NCI-H82 (cell line): ENCODE results near the gene CMIP.
"Not testable (repeated sequence)": the region's sequence is repeated elsewhere in the genome, so short reads cannot be mapped to it uniquely, and the experiment has no call there.

Experiments used
- DNase-seq: peaks from one replicate; lab custom pipeline; 2025; lab: John Stamatoyannopoulos, UW

Gene CMIP

DNA sequence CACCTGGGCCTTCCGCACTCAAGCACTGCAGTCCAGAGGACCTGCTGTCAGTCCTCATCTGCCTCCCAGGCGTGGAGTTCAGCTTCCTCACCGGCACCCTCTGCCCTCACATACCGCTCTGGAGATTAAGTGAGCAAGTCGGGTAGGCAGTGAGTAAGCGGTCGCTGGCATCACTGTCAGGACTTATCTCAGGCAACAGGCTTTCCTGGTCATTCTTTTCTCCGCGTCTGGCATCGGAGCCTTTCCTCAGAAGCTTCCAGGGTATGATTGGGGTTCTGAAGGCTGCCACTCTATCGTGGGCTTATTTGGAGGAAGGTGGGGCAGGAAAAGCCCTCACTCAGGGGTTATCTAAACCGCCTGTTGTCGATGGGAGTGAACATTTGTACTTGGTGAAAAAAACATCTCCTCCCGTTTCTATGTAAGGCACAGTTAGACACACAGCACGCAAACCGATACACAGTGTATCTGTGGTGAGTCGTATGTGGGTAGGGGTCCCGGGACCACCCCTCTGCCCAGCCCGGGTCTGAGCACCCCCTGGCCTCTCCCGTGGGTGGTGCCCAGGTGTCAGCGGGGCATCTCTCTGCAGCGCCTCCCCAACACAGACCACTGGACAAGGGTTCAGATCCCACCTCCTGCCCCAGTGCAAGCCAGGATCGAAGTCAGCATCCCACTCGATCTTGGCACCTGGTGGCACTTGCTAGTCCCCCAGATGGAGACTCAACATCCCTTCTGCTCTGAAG is 242.0 kb downstream of the CMIP start:
- DNase-seq: no peak

DNA sequence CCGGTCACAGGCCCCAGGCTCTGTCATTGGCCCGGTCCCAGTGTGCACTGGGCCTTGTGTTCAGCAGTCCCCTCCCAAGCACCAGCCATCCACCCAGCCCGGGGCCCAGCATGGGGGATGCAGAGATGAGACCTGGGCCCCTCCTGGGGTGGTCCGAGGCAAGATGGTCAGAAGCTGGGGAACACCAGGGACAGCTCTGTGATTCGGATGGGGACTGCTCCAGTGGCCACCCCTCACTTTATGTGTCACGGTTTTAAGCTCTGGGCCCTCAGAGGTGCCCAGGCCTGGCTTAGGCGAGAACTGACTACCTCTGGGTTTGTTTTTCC is 242.5 kb downstream of the CMIP start:
- no peak for DNase-seq

DNA sequence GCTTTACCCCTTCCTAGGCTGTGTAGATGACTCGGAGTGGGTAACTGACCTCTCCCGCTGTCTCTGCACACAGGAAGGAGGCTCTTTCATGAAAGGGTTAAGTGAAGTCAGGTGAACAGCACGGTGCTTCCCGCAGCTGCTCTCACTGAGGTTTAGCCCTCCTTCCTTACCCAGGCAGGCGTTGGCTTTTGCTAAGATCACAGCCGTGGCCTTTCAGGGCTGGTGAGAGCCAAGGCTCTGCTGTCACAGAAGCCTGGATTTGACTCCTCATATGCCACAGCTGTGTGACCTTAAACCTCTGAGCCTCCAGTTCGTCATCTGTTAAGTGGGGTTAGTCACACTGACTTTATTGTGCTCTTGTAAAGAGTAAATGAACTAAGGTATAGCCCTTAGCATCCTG is 243.6 kb downstream of the CMIP start:
- DNase-seq: no peak

DNA sequence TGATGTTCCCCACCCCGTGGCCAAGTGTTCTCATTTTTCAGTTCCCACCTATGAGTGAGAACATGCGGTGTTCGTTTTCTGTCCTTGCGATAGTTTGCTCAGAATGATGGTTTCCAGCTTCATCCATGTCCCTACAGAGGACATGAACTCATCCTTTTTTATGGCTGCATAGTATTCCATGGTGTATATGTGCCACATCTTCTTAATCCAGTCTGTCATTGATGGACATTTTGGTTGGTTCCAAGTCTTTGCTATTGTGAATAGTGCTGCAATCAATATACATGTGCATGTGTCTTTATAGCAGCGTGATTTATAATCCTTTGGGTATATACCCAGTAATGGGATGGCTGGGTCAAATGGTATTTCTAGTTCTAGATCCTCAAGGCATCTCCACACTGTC is 244.2 kb downstream of the CMIP start:
- not testable (repeated sequence) for DNase-seq

DNA sequence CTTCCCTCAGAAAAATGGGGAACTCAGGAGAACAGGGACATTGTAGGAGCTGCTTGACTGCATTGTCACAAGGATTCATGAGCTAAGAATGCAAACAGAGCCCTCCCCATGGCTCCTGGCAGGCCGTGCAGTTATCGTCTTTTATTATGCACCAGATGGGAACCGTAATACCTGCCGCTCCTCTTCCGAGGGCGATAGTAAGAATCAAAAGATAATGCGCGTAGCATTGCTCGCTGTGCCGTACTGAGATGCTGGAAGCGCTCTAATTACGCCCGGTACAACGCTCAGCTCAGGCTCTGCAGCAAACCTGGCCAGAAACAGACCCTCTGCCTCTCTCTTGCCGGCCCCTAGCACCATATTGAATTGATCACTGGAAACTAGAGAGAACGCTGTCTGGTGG is 247.4 kb downstream of the CMIP start:
- no peak for DNase-seq

DNA sequence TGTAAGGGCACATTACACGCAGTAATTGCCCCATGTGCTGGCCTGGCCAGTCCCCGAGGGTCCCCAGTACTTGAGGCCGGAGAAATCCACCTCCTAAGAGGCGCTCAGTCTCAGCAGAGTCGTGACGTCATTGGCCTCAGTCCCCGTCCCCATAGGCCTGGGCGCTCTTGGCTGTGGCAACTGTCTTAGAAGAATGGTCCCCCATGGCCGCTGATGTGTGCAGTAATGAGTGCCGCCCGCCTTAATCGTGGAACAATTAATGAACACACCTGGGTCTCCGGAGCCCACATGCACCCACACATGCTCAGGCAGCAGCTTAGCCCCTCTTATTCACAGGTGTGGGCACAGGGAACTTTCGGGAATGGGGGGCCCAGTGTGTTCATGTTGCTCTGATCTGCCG is 248.0 kb downstream of the CMIP start:
- DNase-seq: no peak

DNA sequence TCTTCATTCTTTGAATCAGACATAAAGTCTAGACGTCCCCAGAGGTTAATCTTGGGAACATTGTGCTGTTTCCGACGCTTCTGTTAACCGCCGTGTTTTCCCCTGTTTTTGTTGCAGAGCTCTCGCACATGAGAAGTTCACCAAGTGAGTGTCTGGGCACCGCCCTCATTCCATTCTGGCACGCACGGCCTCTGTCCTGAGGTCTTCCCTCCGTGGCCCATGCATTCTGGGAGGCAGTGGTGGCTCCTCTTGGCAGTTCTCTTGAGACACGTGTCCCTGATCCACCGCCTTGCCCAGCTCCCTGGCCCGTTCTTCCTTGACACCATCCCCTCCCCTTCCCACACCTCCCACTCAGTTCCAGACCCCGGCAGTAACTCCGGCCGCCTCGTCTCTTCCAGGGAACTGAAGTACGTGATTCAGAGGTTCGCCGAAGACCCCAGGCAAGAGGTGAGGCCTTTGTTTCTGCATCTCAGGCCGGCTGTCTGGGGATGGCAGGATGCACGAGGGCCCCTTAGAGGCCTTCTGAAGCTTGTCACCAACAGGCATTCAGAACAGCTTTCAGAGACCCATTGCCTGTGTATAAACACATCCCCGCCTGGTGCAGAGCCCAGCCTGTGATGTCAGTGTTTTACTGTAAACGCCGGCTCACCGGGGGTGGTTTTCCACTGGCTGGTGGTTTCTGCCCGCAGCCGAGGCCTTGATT is 248.6 kb downstream of the CMIP start:
- no peak for DNase-seq

DNA sequence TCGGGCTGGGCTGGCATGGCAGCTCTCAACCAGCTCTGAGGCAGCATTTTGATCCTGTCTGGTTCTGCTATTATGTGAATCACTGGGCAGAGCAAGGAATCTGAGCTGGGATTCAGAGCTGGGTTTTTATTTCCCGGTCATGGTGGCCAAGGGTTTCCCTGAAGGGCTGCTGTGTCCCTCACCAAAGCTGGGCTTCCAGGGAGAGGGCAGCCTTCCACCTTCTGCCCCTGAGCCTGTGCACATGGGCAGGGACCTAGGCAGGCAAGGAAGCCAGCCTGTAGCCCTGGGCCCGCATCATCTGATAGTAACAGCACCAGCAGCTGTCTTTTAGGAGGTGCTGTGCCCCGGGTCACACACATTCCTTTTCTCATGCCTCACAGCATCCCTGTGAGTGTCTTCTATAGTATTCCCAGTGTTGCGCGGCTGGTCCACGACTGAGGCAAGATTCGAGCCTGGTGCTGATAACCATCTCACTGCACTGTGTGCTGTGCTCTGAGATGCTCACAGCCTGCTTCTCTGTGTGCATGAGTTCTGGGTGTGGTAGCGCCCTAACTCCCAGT is 249.2 kb downstream of the CMIP start:
- DNase-seq: no peak

DNA sequence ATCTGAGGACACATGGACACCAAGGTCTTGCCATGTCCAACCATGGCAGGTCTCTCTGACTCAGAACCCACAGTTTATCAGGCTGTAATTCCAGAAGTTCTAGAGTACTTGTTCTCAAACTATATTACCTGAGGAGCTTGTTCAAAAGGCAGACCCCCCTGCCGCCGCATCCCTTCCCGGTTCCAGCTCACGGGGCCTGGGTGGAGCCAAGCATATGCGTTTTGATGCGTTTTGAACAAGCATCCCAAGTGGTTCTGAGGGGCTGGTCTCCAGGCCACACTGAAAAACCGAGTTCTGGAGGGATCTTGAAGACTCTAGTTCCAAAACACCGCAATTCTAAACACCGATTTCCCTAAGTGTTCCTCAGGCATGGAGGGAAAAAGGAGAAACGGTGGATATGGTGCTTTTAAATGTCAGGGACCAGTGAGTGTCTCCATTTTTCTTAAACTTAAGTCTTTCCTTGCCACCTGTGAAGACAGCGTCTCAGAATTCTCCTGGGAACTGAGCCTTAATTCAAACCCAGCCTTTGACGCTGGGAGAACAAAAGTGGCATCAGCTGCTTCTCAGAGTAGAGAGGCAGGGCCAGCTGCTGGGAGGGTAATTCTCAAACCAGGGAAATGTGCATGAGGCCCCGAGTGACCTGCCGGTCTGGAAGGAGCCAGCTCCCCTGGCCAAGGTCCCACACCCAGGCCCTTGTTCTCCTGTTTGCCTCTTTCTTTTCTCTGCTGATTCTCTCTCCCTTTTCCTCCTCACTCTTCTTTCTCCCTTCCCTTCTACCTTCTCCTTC is 250.1 kb downstream of the CMIP start:
- no peak for DNase-seq

DNA sequence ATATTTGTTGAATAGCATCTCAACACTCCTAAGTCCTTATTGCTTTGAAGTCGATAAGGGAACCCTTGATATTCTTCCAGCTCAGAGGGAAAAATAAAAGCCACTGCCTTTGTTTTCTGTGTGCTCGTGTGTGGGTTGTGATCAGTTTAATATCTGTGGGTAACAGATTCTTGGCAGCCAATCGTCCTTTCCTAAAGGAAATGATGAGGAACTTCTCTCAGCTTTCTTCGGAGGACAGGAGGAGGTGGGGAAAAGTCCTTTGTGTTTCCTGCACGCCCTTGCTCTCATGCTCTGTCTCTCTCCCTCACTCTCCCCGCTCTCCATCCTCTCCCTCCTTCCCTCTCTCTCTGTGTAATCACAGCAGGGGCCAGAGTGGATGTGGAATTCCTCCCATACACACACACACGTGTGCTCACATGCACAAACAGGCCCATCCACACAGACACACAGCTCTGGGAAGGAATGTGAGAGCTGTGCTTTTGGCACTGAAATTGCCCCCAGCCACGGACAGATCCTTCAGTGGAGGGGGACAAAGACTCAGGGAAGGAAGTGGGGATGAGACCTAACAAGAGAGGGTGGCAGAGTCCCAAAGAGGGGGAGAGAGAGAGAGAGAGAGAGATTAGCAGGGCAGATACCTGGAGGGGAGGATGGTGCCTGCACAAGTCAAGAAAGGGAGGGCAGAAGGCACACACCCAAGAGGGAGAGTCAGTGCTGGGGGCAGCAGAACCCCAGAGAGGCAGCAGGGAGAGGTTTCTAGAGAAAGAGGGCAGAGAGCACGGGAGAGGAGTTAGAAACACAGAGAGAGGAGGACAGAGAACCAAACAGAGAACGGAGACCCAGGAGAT is 250.9 kb downstream of the CMIP start:
- no peak for DNase-seq

DNA sequence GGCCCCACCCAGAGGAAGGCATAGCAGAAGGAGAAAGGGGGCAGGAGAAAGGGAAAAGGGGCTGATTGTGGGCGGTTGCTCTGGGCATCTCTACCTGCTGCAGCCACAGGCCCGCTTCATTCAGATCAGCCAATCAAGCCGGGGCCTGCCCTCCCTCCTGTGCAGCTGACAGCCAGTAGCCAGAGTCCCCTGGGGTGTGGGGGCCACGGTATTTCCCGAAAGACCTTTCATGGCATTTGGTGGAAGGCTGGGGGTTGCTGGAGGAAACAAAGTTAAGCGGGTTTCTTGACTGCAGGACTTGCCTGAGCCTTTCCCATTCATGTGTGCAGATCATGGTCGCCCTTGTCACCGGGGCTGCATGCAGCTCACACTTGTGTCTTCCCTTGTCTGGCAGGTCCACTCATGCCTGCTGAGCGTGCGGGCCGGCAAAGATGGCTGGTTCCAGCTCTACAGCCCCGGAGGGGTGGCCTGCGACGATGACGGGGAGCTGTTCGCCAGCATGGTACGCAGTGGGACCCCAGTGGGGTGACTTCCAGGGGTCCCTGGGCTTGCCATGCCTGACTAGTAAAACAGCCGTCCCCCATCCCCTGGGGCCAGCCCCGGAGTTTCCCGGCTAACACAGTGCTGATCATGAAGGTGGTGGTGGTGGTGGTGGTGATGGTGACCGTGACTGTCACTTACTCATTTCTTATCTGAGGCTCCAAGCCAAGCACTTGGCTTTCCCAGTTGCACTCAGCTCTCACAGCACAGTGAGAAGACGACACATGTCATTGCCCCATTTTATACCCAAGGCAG is 251.8 kb downstream of the CMIP start:
- DNase-seq: no peak

DNA sequence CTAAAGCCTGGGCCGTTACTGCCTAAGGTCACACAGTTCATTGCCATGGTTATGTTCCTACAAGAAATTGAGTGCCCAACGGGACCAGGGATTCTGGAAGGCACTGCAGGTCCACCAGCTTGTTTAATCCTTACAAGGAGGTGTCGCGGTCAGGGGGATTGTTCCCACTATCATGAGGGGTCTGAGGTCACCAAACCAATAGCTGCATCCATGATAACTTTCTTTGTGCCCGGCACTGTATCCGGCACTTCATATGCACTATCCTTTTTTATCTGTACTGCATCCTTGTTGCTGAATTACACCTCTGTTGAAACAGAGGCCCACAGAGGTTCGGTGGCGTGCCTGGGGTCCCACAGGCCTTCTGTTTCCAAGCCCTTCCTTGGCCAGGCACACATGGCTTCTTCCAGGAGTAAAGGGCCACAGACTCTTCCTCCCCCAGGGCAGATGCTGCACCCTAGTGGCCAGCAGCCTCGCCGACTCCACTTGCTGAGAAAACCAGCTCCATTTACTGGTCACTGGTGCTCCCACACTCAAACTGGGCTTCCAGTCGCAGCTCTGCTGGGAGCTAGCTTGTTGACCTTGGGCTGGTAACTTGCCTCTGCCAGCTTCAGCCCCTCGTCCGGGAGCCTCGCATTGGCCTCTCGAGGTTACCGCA is 252.5 kb downstream of the CMIP start:
- DNase-seq: peak; percentile 56

DNA sequence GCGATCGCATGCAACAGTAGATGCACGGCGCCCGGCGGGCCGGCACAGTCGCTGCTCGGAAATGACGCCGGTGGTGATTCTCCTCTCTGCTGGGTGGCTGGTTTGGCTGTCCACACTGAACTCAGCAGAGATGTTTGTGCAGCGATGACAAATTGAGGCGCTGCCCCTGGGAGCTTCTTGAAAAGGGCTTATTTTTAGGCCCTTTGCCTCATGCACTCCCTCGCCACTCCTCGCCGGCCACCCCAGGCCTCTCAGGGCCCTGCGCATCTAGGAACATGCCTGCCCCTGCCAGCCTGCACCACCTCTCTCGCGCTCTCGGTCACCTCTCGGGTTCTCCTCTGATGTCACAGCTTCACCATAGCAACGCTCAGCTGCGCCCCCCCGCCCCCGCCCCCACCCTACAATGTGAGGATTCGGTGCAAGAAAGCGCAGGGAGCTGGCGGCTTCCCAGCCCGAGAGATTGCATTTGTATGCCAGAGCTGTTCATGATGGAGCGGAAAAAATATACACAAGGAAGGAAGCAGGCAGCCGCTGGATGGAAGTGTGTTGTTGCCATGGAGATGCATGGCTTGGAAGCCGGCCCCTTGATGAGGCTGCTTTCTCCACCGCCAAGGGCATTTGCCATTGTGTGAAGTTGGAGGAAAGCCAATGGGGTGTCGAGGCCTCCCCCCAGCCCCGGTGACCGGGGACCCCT is 253.2 kb downstream of the CMIP start:
- DNase-seq: no peak

DNA sequence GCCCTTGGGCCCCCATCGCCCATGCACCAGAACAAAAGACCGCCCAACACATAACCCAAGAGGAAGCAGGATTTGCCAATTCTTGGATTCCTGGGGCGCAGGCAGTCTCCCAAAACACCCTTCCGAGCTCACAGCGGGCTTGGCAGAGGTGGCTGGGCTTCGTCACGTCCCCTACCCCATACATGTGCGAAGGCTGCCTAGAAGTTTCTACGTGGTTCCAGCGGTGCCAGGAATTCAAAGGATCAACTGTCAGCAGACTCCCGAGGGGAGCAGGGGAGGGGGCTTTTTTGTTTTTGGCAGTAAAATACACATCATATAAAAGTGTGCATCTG is 253.7 kb downstream of the CMIP start:
- DNase-seq: no peak

DNA sequence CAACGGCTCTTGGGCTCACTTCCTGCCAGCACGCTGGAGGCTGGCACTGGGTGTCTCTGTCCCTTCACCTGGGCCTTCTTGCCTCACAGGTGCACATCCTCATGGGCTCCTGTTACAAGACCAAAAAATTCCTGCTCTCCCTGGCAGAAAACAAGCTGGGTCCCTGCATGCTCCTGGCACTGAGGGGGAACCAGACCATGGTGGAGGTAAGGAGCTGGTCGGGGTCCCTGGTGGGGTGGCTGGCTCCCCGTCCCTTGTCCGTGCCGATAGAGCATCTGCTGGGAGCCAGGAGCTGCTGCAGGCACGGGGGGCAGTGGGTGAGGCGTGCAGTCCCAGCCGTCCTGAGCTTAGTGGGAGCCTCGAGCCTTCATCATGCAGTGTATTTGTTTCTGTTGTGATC is 255.0 kb downstream of the CMIP start:
- DNase-seq: no peak

DNA sequence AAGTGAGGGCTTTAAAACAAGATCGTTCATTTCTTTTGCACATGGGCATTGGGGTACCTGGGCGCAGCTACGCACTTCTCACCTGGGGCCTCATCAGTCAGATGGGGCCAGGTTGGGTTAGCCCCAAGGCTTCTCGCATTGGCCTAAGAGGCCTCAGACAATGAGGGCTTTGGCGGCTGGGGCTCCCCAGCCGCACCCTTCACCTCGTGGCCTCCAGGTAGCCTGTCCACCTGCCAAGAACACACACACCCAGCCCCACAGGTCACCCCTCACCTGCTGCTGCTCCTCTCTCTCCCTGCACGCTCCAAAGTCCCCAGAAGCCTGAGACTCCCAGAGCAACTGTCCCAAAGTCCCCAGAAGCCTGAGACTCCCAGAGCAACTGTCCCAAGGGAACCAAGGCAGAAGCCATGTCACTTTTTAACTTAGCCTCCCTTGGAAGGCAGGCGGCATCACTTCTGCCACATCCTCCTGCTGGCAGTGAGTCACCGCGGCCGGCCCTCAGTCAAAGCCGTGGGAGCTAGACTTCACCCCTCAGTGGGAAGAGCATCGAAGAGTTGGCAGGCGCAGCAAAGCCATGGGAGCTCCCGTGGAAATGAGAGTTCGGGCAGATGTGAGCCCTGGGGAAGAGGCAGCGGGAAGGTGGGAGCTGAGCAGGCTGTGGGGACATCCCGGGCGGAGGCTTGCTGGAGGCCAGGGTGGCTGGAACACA is 255.6 kb downstream of the CMIP start:
- DNase-seq: no peak

DNA sequence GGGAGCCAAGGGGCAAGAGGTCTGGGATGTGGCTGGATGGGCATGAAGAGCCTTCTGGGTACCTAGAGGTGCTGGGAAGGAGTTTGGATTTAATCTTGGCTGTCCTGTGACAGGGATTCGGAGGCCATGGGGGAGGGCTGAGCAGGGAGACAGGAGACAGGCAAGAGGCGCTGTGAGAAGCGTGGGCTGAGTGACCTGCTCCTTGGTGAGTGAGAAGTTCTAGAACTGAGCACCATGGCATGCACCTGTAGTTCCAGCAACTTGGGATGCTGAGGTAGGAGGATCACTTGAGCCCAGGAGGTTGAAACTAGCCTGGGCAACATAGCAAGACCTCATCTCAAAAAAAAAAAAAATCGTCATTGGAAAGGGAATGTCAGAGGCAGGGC is 256.2 kb downstream of the CMIP start:
- no peak for DNase-seq

DNA sequence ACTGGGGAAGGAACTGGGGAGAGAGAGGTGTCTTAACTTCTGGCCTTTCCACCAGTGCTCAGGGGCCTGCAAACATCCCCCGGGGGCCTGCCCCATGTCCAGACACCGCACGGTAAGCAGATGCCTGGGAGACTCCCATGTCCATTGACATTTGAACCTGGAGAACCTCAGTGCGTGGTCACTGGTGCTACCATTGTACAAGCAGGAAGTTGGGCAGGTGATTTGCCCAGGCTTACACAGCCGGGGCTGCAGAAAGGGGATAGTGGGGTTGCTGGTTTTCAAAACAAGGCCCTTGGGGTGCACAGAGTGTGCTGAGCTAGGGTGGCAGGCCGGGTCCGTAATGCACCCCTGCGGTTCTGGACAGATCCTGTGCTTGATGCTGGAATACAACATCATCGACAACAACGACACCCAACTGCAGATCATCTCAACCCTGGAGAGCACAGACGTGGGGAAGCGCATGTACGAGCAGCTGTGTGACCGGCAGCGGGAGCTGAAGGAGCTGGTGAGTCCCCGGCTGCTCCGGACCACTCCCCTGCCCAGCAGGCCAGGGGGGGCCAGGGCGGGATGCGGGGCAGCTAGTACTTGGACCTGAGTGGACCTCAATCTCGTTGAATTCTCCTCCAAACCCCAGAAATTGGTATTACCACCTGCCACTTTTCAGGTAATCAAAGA is 256.8 kb downstream of the CMIP start:
- DNase-seq: no peak

DNA sequence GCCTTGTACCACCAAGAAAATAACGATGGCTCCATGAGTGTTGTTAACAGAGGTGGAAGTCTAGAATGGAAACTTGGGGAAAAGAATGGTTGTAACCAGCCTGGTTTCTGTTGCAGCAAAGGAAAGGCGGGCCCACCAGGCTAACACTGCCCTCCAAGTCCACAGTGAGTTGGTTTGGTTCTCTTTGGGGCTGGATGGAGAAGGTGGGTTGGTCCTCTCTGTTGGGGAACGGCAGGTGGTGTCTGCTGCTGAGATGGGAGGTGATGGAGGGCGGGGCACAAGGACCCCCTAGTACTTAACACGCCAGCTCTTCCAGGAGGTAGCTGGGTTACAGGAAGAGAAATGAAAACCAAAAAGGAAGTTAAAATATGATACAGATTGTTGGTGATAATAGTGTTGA is 257.9 kb downstream of the CMIP start:
- no peak for DNase-seq
